ENCODE data around the gene OR56A5.

The OR56A5 gene

GRCh38 chr11:5929571-5930368 lies 38.5 kb downstream of the OR56A5 start:
- no peak for TF ChIP-seq CTCF (IDR thresholded peaks at IDR 0.05; ENCODE audit: borderline replicate concordance, control extremely low read depth, extremely low read depth, insufficient read depth, missing control alignments)
- no peak for DNase-seq (ENCODE audit: low spot score)
- in situ Hi-C loops (cut with MboI; ENCODE audit: low sequenced_read_pairs, unreplicated experiment), result no loop called here

- no peak for TF ChIP-seq CTCF (IDR thresholded peaks at IDR 0.05; ENCODE audit: borderline replicate concordance, control extremely low read depth, extremely low read depth, insufficient read depth, missing control alignments)
- in situ Hi-C loops (cut with MboI; ENCODE audit: low sequenced_read_pairs, unreplicated experiment), result no loop called here
- no peak for DNase-seq (ENCODE audit: low spot score)
These were observed 39.5 kb downstream of the OR56A5 start for GRCh38 chr11:5928811-5929210.

- no peak for TF ChIP-seq CTCF (IDR thresholded peaks at IDR 0.05; ENCODE audit: borderline replicate concordance, control extremely low read depth, extremely low read depth, insufficient read depth, missing control alignments)
- in situ Hi-C loops (cut with MboI; ENCODE audit: low sequenced_read_pairs, unreplicated experiment), result no loop called here
- DNase-seq (ENCODE audit: low spot score), result no peak
These were observed 40.0 kb downstream of the OR56A5 start for GRCh38 chr11:5928271-5928670.

DNA sequence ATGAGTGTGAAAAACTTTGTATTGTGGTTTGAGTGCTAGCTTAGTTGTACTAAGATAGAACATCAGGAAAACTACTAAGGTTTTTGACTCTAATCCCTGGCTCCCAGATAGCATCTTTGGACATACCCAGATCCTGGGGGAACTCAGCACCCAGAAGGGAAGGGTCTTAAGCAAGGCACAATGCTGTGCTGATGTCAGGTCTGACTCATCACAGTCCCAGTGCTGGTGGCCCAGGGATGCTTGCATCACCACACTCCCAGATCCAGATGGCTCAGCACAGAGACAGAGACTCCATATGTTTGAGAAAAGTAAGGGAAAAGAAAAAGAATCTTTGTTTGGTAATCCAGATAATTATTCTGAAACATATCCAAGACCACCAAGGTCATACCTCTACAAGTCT lies 44.5 kb downstream of the OR56A5 start:
- in situ Hi-C loops (cut with MboI; ENCODE audit: low sequenced_read_pairs, unreplicated experiment), result no loop called here

DNA sequence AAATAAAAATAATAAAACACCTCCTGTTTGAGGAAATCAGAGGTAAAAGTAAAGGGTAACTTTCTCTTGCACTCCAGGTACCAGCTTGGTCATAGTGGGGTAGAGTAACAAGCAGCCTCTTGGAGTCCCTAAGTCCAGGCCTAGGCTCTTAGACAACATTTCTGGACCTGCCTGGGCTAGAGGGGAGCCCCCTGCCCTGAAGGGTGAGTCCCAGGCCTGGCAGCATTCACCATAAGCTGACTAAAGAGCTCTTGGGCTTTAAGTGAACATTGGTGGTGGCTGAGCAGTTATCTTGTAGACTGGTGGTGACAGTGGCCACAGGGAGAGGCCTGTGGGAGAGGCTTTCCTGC lies 44.9 kb downstream of the OR56A5 start:
- no peak for TF ChIP-seq CTCF (IDR thresholded peaks at IDR 0.05; ENCODE audit: borderline replicate concordance, control extremely low read depth, extremely low read depth, insufficient read depth, missing control alignments)
- in situ Hi-C loops (cut with MboI; ENCODE audit: low sequenced_read_pairs, unreplicated experiment), result no loop called here
- DNase-seq (ENCODE audit: low spot score), result no peak

More for the DNA sequence above, 44.5 kb downstream of the OR56A5 start:
- no peak for DNase-seq (ENCODE audit: low spot score)
- no peak for TF ChIP-seq CTCF (IDR thresholded peaks at IDR 0.05; ENCODE audit: borderline replicate concordance, control extremely low read depth, extremely low read depth, insufficient read depth, missing control alignments)

DNA sequence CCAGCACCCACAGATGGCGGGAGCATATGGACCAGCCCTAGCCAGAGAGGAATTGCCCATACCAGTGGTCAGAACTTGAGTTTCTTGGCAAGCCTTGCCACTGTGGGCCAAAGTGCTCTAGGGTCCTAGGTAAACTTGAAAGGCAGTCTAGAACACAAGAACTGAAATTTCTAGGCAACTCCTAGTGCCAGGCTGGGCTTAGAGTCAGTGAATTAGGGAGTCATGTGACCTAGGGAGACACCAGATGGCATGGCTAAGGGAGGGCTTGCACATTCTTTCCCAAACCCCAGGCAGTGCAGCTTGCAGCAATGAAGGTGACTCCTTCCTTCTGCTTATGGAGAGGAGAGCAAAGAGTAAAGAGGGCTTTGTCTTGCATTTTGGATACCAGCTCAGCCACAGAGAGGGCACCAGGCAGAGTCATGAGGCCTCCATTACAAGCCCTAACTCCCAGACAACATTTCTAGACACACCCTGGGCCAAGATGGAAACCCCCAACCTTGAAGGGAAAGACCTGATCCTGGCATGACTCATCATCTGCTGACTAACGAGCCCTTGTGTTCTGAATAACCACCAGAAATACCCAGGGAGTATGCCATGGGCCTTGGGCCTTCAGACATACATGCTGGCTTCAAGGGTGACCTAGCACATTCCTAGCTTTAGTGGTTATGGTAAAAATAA lies 45.4 kb downstream of the OR56A5 start:
- no peak for DNase-seq (ENCODE audit: low spot score)
- no peak for TF ChIP-seq CTCF (IDR thresholded peaks at IDR 0.05; ENCODE audit: borderline replicate concordance, control extremely low read depth, extremely low read depth, insufficient read depth, missing control alignments)
- in situ Hi-C loops (cut with MboI; ENCODE audit: low sequenced_read_pairs, unreplicated experiment), result no loop called here

Data from GM13976 (cell line).